GM19035 (cell line): ENCODE measurements around the gene CBLIF.
A peak's percentile ranks its signal among the peaks of the same experiment; 100 is the strongest.
"Not testable (repeated sequence)": the region's sequence is repeated elsewhere in the genome, so short reads cannot be mapped to it uniquely, and the experiment has no call there.

Experiments used
- ATAC-seq: cut with Tn5 transposase; IDR thresholded peaks from one replicate; pipeline ENCODE4 v1.9.1; 2021; ENCODE audit not compliant: unreplicated experiment

The CBLIF gene

GRCh38 chr11:59848439-59848838 is 3.1 kb upstream of the CBLIF start:
- not testable (repeated sequence) for ATAC-seq

GRCh38 chr11:59847626-59848025 is 2.3 kb upstream of the CBLIF start:
- ATAC-seq: no peak

DNA sequence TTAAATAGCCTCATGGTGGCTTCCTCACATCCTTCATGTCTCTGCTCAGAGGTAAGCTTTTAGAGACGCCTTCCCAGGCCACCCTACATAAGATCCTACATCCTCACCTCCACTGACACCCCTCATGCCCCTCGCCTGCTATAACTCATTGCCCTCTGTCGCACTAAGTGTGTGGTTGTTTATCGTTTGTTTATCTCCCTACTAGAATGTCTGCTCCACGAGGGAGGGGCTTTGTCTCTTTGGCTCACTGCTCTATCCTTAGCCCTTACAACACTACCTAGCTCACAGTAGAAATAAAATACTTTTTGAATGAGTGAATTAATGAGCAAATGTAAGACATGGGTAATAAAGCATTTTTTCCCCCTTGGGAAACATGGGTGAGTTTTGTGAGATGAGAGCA is 1.3 kb upstream of the CBLIF start:
- ATAC-seq: no peak

DNA sequence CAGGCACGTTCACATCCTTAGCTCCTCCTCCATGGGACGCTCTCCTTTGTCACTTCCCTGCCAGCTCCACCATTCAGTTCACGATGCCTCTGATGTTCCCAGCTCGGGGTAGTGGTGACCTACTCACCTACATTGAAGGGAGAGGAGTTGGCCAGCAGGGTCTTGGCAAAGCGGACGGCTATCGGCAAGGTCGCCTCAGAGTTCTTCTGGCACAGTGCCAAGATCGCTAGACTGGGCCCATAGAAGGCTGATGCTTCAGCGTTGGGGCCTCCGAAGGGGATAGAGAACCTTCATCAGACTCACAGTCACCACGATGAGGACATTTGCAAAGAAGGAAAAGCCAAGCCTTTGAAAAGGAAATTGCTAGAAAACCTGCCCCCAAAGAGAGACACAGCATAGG is 3.0 kb downstream of the CBLIF start:
- no peak for ATAC-seq

DNA sequence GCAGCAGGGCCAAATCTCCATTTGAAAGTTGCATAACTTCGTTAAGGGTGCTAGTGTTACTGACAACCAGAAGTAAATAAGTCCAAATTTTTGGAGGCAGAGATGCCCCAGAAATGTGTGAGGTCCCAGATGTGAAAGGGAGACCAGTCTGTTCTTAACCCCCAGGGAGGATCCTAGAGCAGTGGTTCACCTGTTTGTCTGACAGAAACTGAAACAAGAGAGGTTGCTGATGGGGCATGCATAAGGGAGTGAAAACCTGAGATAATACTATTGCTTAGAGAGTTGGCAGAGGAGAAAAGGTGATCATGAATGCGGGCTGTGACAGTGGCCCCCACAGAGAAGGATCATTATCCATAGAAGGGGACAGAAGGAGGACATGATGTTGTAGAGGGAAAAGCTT is 3.8 kb downstream of the CBLIF start:
- ATAC-seq: no peak

GRCh38 chr11:59839615-59840014 is 5.7 kb downstream of the CBLIF start:
- ATAC-seq: no peak

DNA sequence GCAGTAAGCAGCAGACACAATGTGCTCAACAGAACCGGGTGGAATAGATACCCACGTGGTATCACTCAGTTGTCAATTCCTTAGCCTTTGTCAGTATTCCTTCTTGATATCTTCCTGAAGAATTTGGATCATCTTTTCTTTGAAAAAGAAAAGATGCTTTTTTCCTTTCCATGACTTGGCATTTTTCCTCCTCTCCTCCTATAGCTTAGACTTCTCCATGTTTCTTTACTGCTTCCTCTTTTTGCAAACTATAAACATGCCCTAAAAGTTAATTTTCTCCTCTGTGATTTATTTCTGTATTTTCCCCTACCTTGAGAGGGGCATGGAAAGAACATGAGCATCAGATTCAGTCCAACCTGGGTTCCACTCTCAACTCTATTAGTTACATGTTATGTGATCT is 11.7 kb downstream of the CBLIF start:
- ATAC-seq: no peak

- ATAC-seq: no peak
Measured at GRCh38 chr11:59829358-59829757, 15.9 kb downstream of the CBLIF start.

DNA sequence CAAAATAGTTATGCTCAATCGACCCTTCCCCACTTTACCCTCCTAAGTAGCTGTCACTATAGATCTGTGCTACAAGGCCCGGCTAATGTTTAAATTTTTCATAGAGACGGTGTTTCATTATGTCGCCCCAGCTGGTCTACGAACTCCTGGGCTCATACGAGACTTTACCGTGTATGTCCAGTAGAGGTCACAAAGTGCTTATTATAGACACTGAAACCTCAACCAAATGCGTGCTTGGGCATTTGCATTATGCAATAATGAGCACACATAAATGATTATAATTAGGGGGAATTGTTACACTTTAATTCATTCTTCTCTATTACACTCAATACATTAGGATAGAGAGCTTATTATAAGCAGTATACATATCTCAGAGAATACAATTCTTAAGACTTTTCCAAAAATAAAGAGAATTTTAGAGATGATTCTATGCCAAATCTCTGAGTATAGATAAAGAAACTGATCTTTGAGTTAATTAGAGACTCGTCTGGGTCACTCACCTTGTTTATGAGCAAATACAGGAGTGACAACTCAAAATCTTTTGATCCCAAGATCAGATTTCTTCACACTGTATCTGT is 22.2 kb downstream of the CBLIF start:
- ATAC-seq: peak; percentile 95

GRCh38 chr11:59818572-59818971 is 26.7 kb downstream of the CBLIF start:
- no peak for ATAC-seq

DNA sequence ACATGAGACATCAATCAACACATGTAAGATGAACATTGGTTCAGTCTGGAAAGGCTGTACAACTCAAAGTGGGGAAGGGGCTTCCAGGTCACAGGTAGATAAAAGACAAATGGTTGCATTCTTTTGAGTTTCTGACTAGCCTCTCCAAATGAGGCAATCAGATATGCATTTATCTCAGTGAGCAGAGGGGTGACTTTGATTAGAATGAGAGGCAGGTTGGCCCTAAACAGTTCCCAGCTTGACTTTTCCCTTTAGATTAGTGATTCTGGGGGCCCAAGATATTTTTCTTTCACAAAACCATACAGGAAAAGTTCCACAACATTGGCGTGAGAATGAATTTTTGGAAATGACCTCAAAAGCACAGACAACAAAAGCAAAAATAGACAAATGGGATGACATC is 28.9 kb downstream of the CBLIF start:
- ATAC-seq: not testable (repeated sequence)

DNA sequence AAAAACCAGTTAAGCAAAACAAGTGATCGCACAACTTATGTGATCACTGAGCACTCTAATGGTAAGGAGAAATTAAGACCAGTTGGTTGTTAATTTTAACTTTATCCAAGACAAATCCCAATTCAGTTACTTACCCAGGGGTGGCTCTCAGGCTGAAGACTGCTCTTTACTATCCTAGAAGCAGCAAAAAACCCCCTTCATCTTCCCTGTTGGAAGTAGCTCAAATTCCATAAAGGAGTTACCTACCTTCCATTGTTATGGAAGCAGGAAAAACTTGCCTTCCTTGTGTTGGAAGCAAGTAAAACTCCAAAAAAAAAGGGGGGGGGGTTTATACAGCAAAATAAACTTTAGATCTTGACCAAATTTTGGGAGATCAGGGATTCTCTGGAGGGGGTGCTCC is 29.5 kb downstream of the CBLIF start:
- ATAC-seq: no peak

- ATAC-seq: no peak
Measured at GRCh38 chr11:59814021-59814420, 31.3 kb downstream of the CBLIF start.

DNA sequence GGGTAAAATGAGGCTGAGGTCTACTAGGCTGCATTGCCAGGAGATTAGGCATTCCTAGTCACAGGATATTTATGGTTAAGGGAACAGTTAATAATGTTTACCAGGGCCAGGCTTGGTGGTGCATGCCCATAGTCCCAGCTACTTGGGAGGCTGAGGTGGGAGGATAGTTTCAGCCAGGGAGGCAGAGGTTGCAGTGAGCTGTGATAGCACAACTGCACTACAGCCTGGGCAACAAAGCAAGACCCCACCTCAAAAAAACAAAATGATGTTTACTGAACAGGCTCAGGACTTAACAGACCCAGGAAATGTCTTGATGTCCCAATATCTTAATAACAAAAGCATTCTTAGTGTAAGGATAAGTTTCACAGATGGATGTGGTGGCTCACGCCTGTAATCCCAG is 31.9 kb downstream of the CBLIF start:
- no peak for ATAC-seq

GRCh38 chr11:59812220-59812619 is 33.1 kb downstream of the CBLIF start:
- no peak for ATAC-seq

DNA sequence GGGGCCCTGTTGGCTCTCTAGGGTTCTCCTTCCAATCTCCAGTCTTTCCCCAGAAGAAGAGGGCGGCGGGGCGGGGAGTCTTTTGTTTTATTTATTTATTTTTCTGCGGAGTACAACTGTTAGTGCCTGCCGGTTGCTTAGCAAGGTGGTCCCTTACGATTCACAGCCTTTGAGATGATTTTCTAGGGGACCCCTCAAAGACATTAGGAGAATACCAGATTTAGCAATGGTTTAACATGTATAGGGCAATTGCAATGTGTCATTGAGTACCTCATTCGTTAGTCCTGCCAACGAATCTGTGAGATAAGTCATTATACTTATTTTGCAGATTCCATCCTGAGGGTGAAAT is 34.4 kb downstream of the CBLIF start:
- ATAC-seq: no peak

- ATAC-seq: peak; percentile 98
Measured at GRCh38 chr11:59810189-59810910, 34.9 kb downstream of the CBLIF start, which contains the start of gene MRPL16. TSS of gene MRPL16 (minus strand) at chr11:59810778. CDS start at chr11:59810658, 120 bp downstream.

- no peak for ATAC-seq
Measured at GRCh38 chr11:59807047-59807610, 38.2 kb downstream of the CBLIF start.

DNA sequence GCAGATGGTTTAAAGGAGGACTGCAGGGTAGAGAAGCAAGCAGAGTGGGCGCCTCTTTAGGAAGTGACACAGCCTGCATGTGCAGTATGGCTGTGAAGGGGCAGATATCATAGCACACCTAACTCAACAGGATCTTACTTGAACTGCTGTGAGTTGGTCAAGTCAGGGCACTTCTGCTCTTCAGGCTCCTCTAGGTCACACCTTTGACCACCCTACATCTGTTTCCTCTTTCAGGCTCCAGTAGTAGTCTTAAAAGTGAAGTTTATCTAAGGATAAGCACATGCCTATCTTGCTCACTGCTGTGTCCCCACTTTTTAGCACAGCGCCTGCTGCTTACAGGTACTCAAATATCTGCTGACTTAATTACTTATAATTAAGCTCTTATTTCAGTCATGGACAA is 41.2 kb downstream of the CBLIF start:
- no peak for ATAC-seq

GRCh38 chr11:59802639-59803176 is 42.6 kb downstream of the CBLIF start:
- ATAC-seq: peak; percentile 72

- peak; percentile 17 for ATAC-seq
Measured at GRCh38 chr11:59801981-59802638, 43.2 kb downstream of the CBLIF start.
